ENCODE data around the gene LRRTM4.

DNA sequence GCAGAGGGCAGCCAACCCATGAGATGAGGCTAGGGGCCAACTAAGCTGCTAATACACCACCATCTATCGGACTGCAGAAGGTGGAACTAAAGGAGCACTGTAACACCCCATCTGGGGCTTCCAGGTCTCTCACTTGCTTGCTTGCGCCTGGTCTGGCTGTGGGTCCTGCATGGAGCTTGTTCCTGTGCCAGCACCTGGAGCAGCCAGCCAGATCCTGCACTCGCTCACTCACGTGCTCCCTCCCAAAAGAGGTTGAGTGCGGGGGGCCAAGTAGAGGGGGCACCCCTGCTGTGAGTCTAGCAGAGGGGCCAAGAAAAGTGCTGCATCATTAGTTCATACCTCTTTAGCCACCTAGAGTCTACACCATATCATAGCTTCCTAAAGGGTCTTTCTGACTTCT lies 250.9 kb downstream of the LRRTM4 start:
- TF ChIP-seq PPARA (CRISPR knock-in tag; IDR thresholded peaks at IDR 0.05; ENCODE audit: borderline replicate concordance) (no peak), OSR1 (CRISPR knock-in tag; IDR thresholded peaks at IDR 0.05) (no peak), ZNF8 (CRISPR knock-in tag; IDR thresholded peaks at IDR 0.05) (no peak), ISL1 (CRISPR knock-in tag; IDR thresholded peaks at IDR 0.05) (no peak)
- TF ChIP-seq, protein P1, sequence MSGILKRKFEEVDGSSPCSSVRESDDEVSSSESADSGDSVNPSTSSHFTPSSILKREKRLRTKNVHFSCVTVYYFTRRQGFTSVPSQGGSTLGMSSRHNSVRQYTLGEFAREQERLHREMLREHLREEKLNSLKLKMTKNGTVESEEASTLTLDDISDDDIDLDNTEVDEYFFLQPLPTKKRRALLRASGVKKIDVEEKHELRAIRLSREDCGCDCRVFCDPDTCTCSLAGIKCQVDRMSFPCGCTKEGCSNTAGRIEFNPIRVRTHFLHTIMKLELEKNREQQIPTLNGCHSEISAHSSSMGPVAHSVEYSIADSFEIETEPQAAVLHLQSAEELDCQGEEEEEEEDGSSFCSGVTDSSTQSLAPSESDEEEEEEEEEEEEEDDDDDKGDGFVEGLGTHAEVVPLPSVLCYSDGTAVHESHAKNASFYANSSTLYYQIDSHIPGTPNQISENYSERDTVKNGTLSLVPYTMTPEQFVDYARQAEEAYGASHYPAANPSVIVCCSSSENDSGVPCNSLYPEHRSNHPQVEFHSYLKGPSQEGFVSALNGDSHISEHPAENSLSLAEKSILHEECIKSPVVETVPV (CRISPR knock-in tag; IDR thresholded peaks at IDR 0.05), result no peak
